Loucy (cell line): ENCODE data around the gene BFSP1.

Experiments
- H2AFZ ChIP-seq: fragments of 200-600 bp; sonication (generic); 2 replicates; pipeline ENCODE4 v1.6.0; 2016; ENCODE audit warnings: antibody characterized with exemption, mild to moderate bottlenecking, low read length, moderate library complexity
- H3F3A ChIP-seq: fragments of 200-600 bp; 2 replicates; pipeline ENCODE4 v1.6.0; 2016; ENCODE audit warnings: antibody characterized with exemption, low read depth, mild to moderate bottlenecking
- H3K27me3 ChIP-seq: fragments of 200-600 bp; sonication (generic); 2 replicates; pipeline ENCODE4 v1.6.1; 2014; ENCODE audit warnings: low read length, mild to moderate bottlenecking; ENCODE audit not compliant: insufficient read depth, poor library complexity, severe bottlenecking
- H3K36me3 ChIP-seq: fragments of 200-600 bp; sonication (generic); 2 replicates; pipeline ENCODE4 v1.6.1; 2016; ENCODE audit warnings: low read length; ENCODE audit not compliant: insufficient read depth
- H3K4me1 ChIP-seq: fragments of 200-600 bp; sonication (generic); 2 replicates; pipeline ENCODE4 v1.5.1; 2014; ENCODE audit warnings: low read length, mild to moderate bottlenecking; ENCODE audit not compliant: insufficient read depth, poor library complexity, severe bottlenecking
- H3K4me2 ChIP-seq: fragments of 200-600 bp; sonication (generic); 2 replicates; pipeline ENCODE4 v1.6.0; 2014; ENCODE audit warnings: antibody characterized with exemption, low read length, low read depth, mild to moderate bottlenecking; ENCODE audit not compliant: poor library complexity, severe bottlenecking
- H3K4me3 ChIP-seq: fragments of 200-600 bp; sonication (generic); 2 replicates; pipeline ENCODE4 v1.5.1; 2014; ENCODE audit warnings: low read length, mild to moderate bottlenecking, mixed read lengths; ENCODE audit not compliant: poor library complexity, severe bottlenecking
- H3K79me2 ChIP-seq: fragments of 200-600 bp; sonication (generic); 2 replicates; pipeline ENCODE4 v1.6.1; 2014; ENCODE audit warnings: low read length; ENCODE audit not compliant: insufficient read depth
- H3K9ac ChIP-seq: fragments of 200-600 bp; sonication (generic); 2 replicates; pipeline ENCODE4 v1.6.0; 2014; ENCODE audit warnings: mild to moderate bottlenecking, low read depth, low read length, moderate library complexity; ENCODE audit not compliant: poor library complexity, severe bottlenecking
- H3K9me2 ChIP-seq: fragments of 200-600 bp; sonication (generic); replicated peaks from 2 replicates; pipeline ENCODE4 v1.6.1; 2016; ENCODE audit warnings: low read depth, low read length, mixed read lengths
- H3K9me3 ChIP-seq: fragments of 200-600 bp; sonication (generic); 2 replicates; pipeline ENCODE4 v1.6.1; 2014; ENCODE audit warnings: mild to moderate bottlenecking, antibody characterized with exemption, low read length, low read depth; ENCODE audit not compliant: insufficient read depth
- H4K20me1 ChIP-seq: fragments of 200-600 bp; sonication (generic); 2 replicates; pipeline ENCODE4 v1.6.0; 2014; ENCODE audit warnings: antibody characterized with exemption, low read length, mild to moderate bottlenecking; ENCODE audit not compliant: insufficient read depth, poor library complexity, severe bottlenecking
- EZH2phosphoT487 ChIP-seq: fragments of 200-600 bp; IDR thresholded peaks from 2 replicates; pipeline ENCODE4 v1.6.1; 2018; ENCODE audit warnings: antibody characterized with exemption, mild to moderate bottlenecking, moderate library complexity, borderline replicate concordance
- TF ChIP-seq, protein P1 (sequence below): fragments of 200-600 bp; sonication (generic); conservative IDR thresholded peaks from 2 replicates; pipeline ENCODE4 v1.5.1; 2014; ENCODE audit warnings: mild to moderate bottlenecking, antibody characterized with exemption, low read length

Gene BFSP1

DNA sequence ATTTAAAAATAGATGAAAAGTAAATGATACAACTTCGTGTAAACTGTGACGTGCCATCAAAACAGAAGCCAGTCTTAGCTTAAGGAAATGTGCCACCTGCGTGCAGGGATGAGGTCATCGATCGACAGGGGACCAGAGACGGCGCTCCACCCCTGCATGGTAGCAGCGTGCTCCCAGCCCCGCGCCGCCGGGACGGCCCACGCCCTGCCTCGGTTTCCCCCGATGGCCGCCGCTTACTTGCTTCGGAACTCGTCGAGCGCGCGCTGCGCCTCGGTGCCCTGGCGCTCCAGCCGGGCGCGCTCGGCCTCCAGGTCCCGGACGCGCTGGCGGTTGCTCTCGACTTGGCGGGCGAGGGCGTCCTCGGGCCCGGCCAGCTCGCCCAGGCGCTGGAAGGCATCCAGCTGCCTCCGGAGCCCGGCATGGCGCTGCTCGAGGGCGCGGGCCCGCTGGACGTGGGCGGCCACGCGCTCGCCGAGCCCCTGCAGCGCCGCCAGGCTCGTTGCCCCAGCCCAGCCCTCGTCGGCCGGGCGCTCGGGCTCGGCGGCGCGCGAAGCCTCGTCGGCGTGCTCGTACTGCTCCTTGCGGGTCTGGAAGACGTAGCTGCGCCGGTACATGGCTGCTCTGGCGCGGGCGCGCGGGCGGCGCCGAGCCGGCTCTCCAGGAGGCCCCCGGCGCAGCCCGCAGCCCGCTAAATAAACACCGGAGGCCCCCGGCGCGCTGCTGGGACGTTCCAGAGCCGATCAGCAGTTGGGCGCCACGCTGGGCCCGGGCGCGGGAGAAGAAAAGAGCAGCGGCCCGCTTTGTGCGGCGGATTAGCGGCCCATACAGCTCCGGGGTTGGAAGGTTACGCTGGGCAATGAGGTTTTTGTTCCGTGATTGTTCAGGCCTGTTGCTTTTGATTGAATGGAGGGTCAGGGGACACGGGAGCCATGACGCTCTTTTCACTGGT is at the start of gene BFSP1:
Gene BFSP1, minus strand, starts transcription at position 664 of the 949 bp plus-strand sequence. Its CDS starts 50 bp downstream, at position 614.
- peak within 1 kb of the TSS; percentile 60 for H3K4me2 ChIP-seq
- H3K79me2 ChIP-seq = no peaks in the 10 kb centered on the region
- peak within 1 kb of the TSS; percentile 77 for H3K4me3 ChIP-seq
- H3K9me2 ChIP-seq = no peaks in the 10 kb centered on the region
- H3K9ac ChIP-seq = peak within 1 kb of the TSS; percentile 85
- H3K9me3 ChIP-seq = no peaks in the 10 kb centered on the region
- no peaks in the 10 kb centered on the region for H4K20me1 ChIP-seq
- peak within 1 kb of the TSS; percentile 84 for H2AFZ ChIP-seq
- H3K27me3 ChIP-seq = no peaks in the 10 kb centered on the region
- H3K4me1 ChIP-seq = peaks cover 18% of the 10 kb centered on the region
- TF ChIP-seq EZH2phosphoT487 = no peak
- TF ChIP-seq, protein P1, sequence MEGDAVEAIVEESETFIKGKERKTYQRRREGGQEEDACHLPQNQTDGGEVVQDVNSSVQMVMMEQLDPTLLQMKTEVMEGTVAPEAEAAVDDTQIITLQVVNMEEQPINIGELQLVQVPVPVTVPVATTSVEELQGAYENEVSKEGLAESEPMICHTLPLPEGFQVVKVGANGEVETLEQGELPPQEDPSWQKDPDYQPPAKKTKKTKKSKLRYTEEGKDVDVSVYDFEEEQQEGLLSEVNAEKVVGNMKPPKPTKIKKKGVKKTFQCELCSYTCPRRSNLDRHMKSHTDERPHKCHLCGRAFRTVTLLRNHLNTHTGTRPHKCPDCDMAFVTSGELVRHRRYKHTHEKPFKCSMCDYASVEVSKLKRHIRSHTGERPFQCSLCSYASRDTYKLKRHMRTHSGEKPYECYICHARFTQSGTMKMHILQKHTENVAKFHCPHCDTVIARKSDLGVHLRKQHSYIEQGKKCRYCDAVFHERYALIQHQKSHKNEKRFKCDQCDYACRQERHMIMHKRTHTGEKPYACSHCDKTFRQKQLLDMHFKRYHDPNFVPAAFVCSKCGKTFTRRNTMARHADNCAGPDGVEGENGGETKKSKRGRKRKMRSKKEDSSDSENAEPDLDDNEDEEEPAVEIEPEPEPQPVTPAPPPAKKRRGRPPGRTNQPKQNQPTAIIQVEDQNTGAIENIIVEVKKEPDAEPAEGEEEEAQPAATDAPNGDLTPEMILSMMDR = no peak
- H3F3A ChIP-seq = no peaks in the 10 kb centered on the region
- no peaks in the 10 kb centered on the region for H3K36me3 ChIP-seq

DNA sequence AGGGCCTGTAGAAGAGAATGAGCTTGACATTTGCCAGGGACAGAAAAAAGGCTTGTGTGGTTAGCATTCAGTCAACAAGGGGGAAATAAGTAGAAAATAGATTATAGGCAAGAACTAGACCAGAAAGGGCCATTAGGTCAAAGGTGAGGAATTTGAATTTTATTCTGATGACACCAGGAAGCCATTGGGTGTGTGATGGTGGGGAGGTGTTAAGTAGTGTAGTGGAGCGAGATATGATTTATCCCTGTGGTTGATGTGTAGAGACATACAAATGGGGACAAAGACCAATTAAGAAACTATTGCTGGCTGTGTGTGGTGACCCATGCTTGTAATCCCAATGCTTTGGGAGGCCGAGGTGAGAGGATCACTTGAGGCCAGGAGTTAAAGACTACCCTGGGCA is 49.7 kb upstream of the BFSP1 start:
- no peaks in the 10 kb centered on the region for H3K36me3 ChIP-seq
- peaks cover 72% of the 10 kb centered on the region for H4K20me1 ChIP-seq

DNA sequence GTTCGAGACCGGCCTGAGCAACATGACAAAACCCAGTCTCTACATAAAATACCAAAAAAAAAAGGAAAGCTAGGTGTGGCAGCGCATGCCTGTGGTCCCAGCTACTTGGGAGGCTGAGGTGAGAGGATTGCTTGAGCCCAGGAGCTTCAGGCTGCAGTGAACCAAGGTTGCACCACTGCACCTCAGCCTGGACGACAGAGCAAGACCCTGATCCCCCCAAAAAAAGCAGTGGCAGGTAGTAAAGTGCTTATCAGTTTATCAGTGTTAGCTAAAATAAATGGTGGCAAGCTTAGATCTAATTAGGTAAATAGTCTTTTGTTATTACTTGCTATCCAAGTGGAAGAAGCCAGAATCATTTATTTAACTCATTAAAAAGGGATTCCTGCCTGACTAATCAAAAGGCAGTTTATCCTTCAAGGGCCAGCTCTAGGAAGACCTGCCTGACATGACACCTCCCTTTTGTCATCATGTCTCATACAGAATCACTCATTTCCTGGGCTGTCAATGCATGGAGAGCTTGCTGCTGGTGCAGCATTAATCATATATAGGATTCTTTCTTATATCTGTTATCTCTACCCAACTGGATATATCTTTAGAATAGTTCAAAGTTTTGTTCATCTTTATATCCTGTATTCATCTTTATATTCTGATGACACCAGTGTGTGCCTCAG is 48.3 kb upstream of the BFSP1 start:
- Histone ChIP-seq H3K27me3 (no peaks in the 10 kb centered on the region), H3K9ac (no peak overlapping the region), H3F3A (no peaks in the 10 kb centered on the region), H3K9me2 (no peaks in the 10 kb centered on the region), H3K4me1 (peaks cover 24% of the 10 kb centered on the region), H3K9me3 (no peaks in the 10 kb centered on the region), H2AFZ (no peak overlapping the region), H4K20me1 (peaks cover 74% of the 10 kb centered on the region), H3K79me2 (peaks cover 92% of the 10 kb centered on the region), H3K4me3 (no peak overlapping the region), H3K36me3 (no peaks in the 10 kb centered on the region), H3K4me2 (no peak overlapping the region)
- TF ChIP-seq, protein P1 = no peak
- no peak for TF ChIP-seq EZH2phosphoT487

More for the DNA sequence above, 49.7 kb upstream of the BFSP1 start:
- H3K79me2 ChIP-seq = peaks cover 94% of the 10 kb centered on the region
- H3K4me2 ChIP-seq = no peak overlapping the region
- no peaks in the 10 kb centered on the region for H3K9me2 ChIP-seq
- H3K9ac ChIP-seq = no peak overlapping the region
- H3K4me1 ChIP-seq = peaks cover 19% of the 10 kb centered on the region
- no peaks in the 10 kb centered on the region for H3F3A ChIP-seq
- H3K27me3 ChIP-seq = no peaks in the 10 kb centered on the region
- H2AFZ ChIP-seq = no peak overlapping the region
- no peak for TF ChIP-seq EZH2phosphoT487
- TF ChIP-seq, protein P1 = no peak
- no peaks in the 10 kb centered on the region for H3K9me3 ChIP-seq
- H3K4me3 ChIP-seq = no peak overlapping the region
